SK-N-SH (cell line): Measurements from ENCODE around the gene WDR75. TPM values are rescaled to one million over a fixed set of nuclear protein-coding genes. Genes with fewer than 3 reads are reported as not detected.

Experiments
- CTCF ChIA-PET: fragments of 300-600, 350-600 bp; formaldehyde crosslinking; extraction: SDS; loops from one replicate; lab custom pipeline; 2021; lab: Yijun Ruan, JAX
- POLR2A ChIA-PET: fragments of 350-600 bp; sonication (Branson Sonifier 250); formaldehyde crosslinking; extraction: SDS; loops from one replicate; lab custom pipeline; 2020; ENCODE audit warnings: antibody characterized with exemption, inconsistent platforms; lab: Yijun Ruan, JAX
- DNase-seq: peaks from one replicate; pipeline ENCODE4 v3.0.0; 2012
- H2AFZ ChIP-seq: fragments of 200-600 bp; sonication (generic); 2 replicates; pipeline ENCODE4 v1.8.1; 2016; ENCODE audit warnings: antibody characterized with exemption, mild to moderate bottlenecking, low read depth
- H3F3A ChIP-seq: fragments of 200-600 bp; sonication (generic); replicated peaks from 2 replicates; pipeline ENCODE3; 2016; ENCODE audit warnings: antibody characterized with exemption, mild to moderate bottlenecking; ENCODE audit not compliant: insufficient read depth
- H3K27ac ChIP-seq, 2 experiments: fragments of 200-500 bp in 1 of 2; fragments of 200-600 bp in 1 of 2; sonication (Bioruptor generic) in 1 of 2; sonication (generic), shearing (Covaris generic) in 1 of 2; 2 replicates each; pipeline versions ENCODE4 v1.5.1 to v1.6.1; 2014 to 2016; ENCODE audit warnings: low read depth in 2 of 2, inconsistent platforms in 1 of 2, low read length in 1 of 2, mild to moderate bottlenecking in 1 of 2, mixed read lengths in 1 of 2
- H3K27me3 ChIP-seq: fragments of 200-600 bp; sonication (generic), shearing (Covaris generic); 2 replicates; pipeline ENCODE4 v1.6.1; 2016; ENCODE audit warnings: mixed run types; ENCODE audit not compliant: insufficient read depth
- H3K36me3 ChIP-seq, 2 experiments: fragments of 200-500 bp in 1 of 2; fragments of 200-600 bp in 1 of 2; sonication (Bioruptor generic) in 1 of 2; sonication (generic) in 1 of 2; replicated peaks in 1 of 2; 2 replicates each; pipeline versions ENCODE3 to v1.5.1; 2014 to 2016; ENCODE audit warnings: low read length in 1 of 2, mild to moderate bottlenecking in 1 of 2; ENCODE audit not compliant: insufficient read depth in 2 of 2, control insufficient read depth in 1 of 2
- H3K4me1 ChIP-seq, 2 experiments: fragments of 200-500 bp in 1 of 2; fragments of 200-600 bp in 1 of 2; sonication (Bioruptor generic) in 1 of 2; sonication (generic), shearing (Covaris generic) in 1 of 2; 2 replicates each; pipeline versions ENCODE4 v1.5.1 to v1.6.1; 2014 to 2016; ENCODE audit warnings: low read depth in 1 of 2, low read length in 1 of 2, mixed run types in 1 of 2; ENCODE audit not compliant: insufficient read depth in 2 of 2, control insufficient read depth in 1 of 2
- H3K4me2 ChIP-seq: fragments of 200-600 bp; sonication (generic), shearing (Covaris generic); 2 replicates; pipeline ENCODE4 v1.6.1; 2017; ENCODE audit warnings: mixed run types
- H3K4me3 ChIP-seq, 2 experiments: fragments of 200-500 bp in 1 of 2; fragments of 200-600 bp in 1 of 2; sonication (Bioruptor generic) in 1 of 2; sonication (generic), shearing (Covaris generic) in 1 of 2; 2 replicates each; pipeline versions ENCODE4 v1.5.1 to v1.8.1; 2014 to 2016; ENCODE audit warnings: low read depth in 2 of 2, inconsistent platforms in 1 of 2, low read length in 1 of 2, mild to moderate bottlenecking in 1 of 2, mixed read lengths in 1 of 2, moderate library complexity in 1 of 2
- H3K79me2 ChIP-seq: fragments of 200-600 bp; sonication (generic); 2 replicates; pipeline ENCODE4 v1.8.1; 2017; ENCODE audit warnings: mild to moderate bottlenecking; ENCODE audit not compliant: insufficient read depth
- H3K9ac ChIP-seq: fragments of 200-600 bp; sonication (generic); 2 replicates; pipeline ENCODE4 v1.6.1; 2017; ENCODE audit warnings: mixed run types
- H3K9me2 ChIP-seq: fragments of 200-600 bp; sonication (generic); 2 replicates; pipeline ENCODE4 v1.6.1; 2017; ENCODE audit warnings: mixed run types
- H3K9me3 ChIP-seq: fragments of 200-600 bp; sonication (generic); 2 replicates; pipeline ENCODE4 v1.6.1; 2017; ENCODE audit warnings: mixed run types, mild to moderate bottlenecking, moderate library complexity
- H4K20me1 ChIP-seq: fragments of 200-600 bp; sonication (generic); 2 replicates; pipeline ENCODE4 v1.6.1; 2017; ENCODE audit warnings: mild to moderate bottlenecking, mixed run types; ENCODE audit not compliant: insufficient read depth
- CHD2 ChIP-seq: fragments of 150-350 bp; IDR thresholded peaks from 2 replicates; pipeline ENCODE4 v1.6.1; 2018; ENCODE audit warnings: low read length; ENCODE audit not compliant: partially characterized antibody
- ELF1 ChIP-seq: IDR thresholded peaks from 2 replicates; pipeline ENCODE4 v1.4.0; 2012
- EP300 ChIP-seq, 2 experiments: IDR thresholded peaks; 2 replicates each; pipeline versions ENCODE4 v1.4.0 to v1.6.1; 2012; ENCODE audit warnings: borderline replicate concordance in 1 of 2, low read depth in 1 of 2, low read length in 1 of 2
- FOXJ3 ChIP-seq: sonication (generic); formaldehyde crosslinking; IDR thresholded peaks from 2 replicates; pipeline ENCODE4 v1.5.1; 2020; ENCODE audit warnings: mild to moderate bottlenecking, missing genetic modification reagents
- FOXM1 ChIP-seq: IDR thresholded peaks from 2 replicates; pipeline ENCODE4 v1.4.0; 2012; ENCODE audit warnings: low read depth, mild to moderate bottlenecking
- GABPA ChIP-seq: IDR thresholded peaks from 2 replicates; pipeline ENCODE4 v1.4.0; 2012; ENCODE audit warnings: low read depth, mild to moderate bottlenecking
- GATA2 ChIP-seq: sonication (generic); formaldehyde crosslinking; IDR thresholded peaks from 2 replicates; pipeline ENCODE4 v1.5.0; 2020; ENCODE audit warnings: mild to moderate bottlenecking, missing genetic modification reagents
- JUND ChIP-seq: IDR thresholded peaks from 2 replicates; pipeline ENCODE4 v1.4.0; 2012
- MEF2A ChIP-seq: IDR thresholded peaks from 2 replicates; pipeline ENCODE4 v1.4.0; 2012; ENCODE audit warnings: low read depth, borderline replicate concordance
- MXI1 ChIP-seq: IDR thresholded peaks from 2 replicates; pipeline ENCODE4 v1.6.1; 2012; ENCODE audit warnings: mild to moderate bottlenecking, low read depth, low read length, improper control_type of control experiment
- POLR2AphosphoS5 ChIP-seq: IDR thresholded peaks from 2 replicates; pipeline ENCODE4 v1.6.1; 2012; ENCODE audit warnings: low read depth, low read length
- REST ChIP-seq: IDR thresholded peaks from 2 replicates; pipeline ENCODE4 v1.6.1; 2012; ENCODE audit warnings: mild to moderate bottlenecking, low read depth, low read length, moderate library complexity
- RFX5 ChIP-seq: IDR thresholded peaks from 2 replicates; pipeline ENCODE4 v1.6.1; 2012; ENCODE audit warnings: mild to moderate bottlenecking, improper control_type of control experiment, low read length
- RXRA ChIP-seq: IDR thresholded peaks from 2 replicates; pipeline ENCODE4 v1.4.0; 2012; ENCODE audit warnings: low read depth, mild to moderate bottlenecking, borderline replicate concordance
- TCF12 ChIP-seq: IDR thresholded peaks from 2 replicates; pipeline ENCODE4 v1.4.0; 2012
- whole genome bisulfite sequencing: methylation state at CpG from one replicate; pipeline ENCODE4 v1.1.6; 2017; ENCODE audit warnings: low lambda C conversion rate; 5-methylcytosine and 5-hydroxymethylcytosine counted together
- polyA plus RNA-seq, 3 experiments: library from polyadenylated mRNA; depleted of rRNA; stranded (reverse); fragments of >200 nt; gene quantifications; 2 replicates each; pipeline ENCODE4 v1.2.3, GENCODE V29; 2012
- TF ChIP-seq, protein P1 (sequence below): fragments of 150-350 bp; IDR thresholded peaks from 2 replicates; pipeline ENCODE4 v1.6.1; 2017; ENCODE audit warnings: antibody characterized with exemption, low read length, low read depth, borderline replicate concordance
- TF ChIP-seq, protein P2 (sequence below): fragments of 150-350 bp; IDR thresholded peaks from 2 replicates; pipeline ENCODE4 v1.6.1; 2016; ENCODE audit warnings: mild to moderate bottlenecking, low read depth, low read length
- TF ChIP-seq, protein P3 (sequence below): IDR thresholded peaks from 2 replicates; pipeline ENCODE4; 2012
- TF ChIP-seq, protein P4 (sequence below): fragments of 200-600 bp; sonication (generic); IDR thresholded peaks from 2 replicates; pipeline ENCODE4 v1.6.1; 2017; ENCODE audit warnings: antibody characterized with exemption, mild to moderate bottlenecking, moderate library complexity

WDR75 gene
- polyA plus RNA-seq, 1 of the 3 experiments (the other 2 are of a cell fraction) = 25.6 TPM

DNA sequence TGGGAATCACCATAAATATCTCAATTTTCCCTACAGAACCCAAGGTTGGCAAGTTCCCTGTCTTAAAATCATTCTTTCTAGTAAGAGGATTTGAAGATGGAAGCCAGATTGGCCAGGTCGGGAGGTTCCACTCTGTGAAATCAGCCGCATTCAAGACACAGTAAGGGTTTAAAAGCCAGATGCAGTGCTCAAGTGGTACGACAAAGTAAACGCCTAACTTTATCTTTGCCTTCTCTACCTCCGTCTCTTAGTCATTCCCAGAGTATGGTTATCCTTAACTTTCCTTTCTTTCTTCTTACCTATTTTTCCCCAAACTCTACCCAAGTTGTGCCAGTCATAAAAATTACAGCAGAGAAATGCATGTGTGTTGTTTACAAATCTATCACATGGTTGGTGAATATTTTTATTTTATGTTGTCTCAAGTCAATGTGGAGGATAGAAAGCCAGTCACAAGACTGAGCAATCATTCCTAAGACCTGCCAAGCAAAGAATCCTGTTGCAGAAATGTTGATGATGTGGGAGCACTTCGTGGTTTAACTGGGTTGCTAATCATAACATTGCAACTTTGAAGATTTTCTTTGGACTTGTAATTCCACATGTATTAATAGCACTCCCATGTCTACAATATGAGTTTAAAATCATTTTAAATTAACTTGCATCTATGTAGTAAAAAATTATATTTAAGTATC is 76.7 kb downstream of the WDR75 start:
- Histone ChIP-seq H3K9me2 (no peaks in the 10 kb centered on the region), H3K9me3 (no peaks in the 10 kb centered on the region), H3K27ac (no peak overlapping the region), H3K4me1 (no peaks in the 10 kb centered on the region), H3K4me2 (no peak overlapping the region), H3K4me3 (no peak overlapping the region), H3K9ac (no peak overlapping the region), H3K79me2 (no peaks in the 10 kb centered on the region), H2AFZ (no peak overlapping the region; the same call in 1 of the 2 replicates), H3K36me3 (no peaks in the 10 kb centered on the region), H3K27me3 (no peaks in the 10 kb centered on the region), H3F3A (no peaks in the 10 kb centered on the region), H4K20me1 (no peaks in the 10 kb centered on the region)
- ChIA-PET CTCF (no interaction called here), POLR2A (no interaction called here)
- TF ChIP-seq GATA2 (no peak), MXI1 (no peak)
- TF ChIP-seq, protein P1, sequence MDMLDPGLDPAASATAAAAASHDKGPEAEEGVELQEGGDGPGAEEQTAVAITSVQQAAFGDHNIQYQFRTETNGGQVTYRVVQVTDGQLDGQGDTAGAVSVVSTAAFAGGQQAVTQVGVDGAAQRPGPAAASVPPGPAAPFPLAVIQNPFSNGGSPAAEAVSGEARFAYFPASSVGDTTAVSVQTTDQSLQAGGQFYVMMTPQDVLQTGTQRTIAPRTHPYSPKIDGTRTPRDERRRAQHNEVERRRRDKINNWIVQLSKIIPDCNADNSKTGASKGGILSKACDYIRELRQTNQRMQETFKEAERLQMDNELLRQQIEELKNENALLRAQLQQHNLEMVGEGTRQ = no peak
- TF ChIP-seq, protein P2, sequence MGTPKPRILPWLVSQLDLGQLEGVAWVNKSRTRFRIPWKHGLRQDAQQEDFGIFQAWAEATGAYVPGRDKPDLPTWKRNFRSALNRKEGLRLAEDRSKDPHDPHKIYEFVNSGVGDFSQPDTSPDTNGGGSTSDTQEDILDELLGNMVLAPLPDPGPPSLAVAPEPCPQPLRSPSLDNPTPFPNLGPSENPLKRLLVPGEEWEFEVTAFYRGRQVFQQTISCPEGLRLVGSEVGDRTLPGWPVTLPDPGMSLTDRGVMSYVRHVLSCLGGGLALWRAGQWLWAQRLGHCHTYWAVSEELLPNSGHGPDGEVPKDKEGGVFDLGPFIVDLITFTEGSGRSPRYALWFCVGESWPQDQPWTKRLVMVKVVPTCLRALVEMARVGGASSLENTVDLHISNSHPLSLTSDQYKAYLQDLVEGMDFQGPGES = no peak
- 88% methylated on average over 6 of the region's 6 CpGs for WGBS
- DNase-seq = no peak

DNA sequence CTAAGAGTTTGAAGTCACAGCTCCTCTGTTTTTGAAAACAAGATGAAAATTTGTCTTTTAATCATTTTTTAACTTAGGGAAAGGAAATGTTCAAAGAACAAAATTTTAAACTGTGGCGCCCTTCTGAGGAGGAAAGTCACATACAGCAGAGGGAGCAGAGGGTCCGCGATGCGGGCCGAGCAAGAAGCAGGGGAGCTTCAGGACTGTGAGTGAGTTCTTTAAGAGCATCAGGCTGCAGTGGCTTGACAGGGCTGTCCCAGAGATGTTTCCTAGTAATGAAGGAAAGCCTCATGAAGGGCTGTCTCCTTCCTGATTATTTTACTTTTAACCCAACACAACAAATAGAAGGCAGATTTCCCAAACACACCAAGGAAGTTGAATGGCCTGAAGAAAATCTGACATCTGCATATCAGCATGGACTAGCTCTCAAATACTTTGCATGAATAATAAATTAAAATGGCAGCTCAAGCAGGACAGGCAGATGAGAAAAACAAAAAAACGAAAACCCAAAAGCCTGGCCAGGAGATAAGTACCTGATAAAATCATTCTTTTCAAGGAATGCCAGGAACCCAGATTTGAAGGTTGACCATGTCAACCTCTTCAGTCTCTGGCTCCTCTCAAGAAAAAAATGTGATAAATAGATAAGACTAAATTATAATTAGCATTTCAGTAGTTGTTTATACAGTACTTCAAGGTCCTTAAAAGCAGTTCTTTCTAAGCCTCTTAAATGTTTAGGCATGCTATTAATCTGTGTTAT is 78.5 kb downstream of the WDR75 start:
- Histone ChIP-seq H3K4me2 (no peak overlapping the region), H2AFZ (no peak overlapping the region), H4K20me1 (no peaks in the 10 kb centered on the region), H3K9me2 (no peaks in the 10 kb centered on the region), H3K9ac (no peak overlapping the region), H3K79me2 (no peaks in the 10 kb centered on the region), H3K9me3 (no peaks in the 10 kb centered on the region), H3K27me3 (no peaks in the 10 kb centered on the region), H3K4me1 (no peaks in the 10 kb centered on the region), H3K36me3 (no peaks in the 10 kb centered on the region), H3K27ac (no peak overlapping the region), H3K4me3 (no peak overlapping the region), H3F3A (no peaks in the 10 kb centered on the region)
- ChIA-PET CTCF (no interaction called here), POLR2A (no interaction called here)
- DNase-seq = no peak
- 84% methylated on average over 6 of the region's 6 CpGs for WGBS
- TF ChIP-seq, protein P3, sequence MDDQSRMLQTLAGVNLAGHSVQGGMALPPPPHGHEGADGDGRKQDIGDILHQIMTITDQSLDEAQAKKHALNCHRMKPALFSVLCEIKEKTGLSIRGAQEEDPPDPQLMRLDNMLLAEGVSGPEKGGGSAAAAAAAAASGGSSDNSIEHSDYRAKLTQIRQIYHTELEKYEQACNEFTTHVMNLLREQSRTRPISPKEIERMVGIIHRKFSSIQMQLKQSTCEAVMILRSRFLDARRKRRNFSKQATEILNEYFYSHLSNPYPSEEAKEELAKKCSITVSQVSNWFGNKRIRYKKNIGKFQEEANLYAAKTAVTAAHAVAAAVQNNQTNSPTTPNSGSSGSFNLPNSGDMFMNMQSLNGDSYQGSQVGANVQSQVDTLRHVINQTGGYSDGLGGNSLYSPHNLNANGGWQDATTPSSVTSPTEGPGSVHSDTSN = no peak
- no peak for TF ChIP-seq REST
- TF ChIP-seq POLR2AphosphoS5 = no peak
- no peak for TF ChIP-seq RFX5
- no peak for TF ChIP-seq ELF1
- TF ChIP-seq EP300 (IDR thresholded peaks at IDR 0.05; ENCODE audit: borderline replicate concordance in 1 of 2, low read depth in 1 of 2, low read length in 1 of 2) = no peak
- no peak for TF ChIP-seq RXRA
- TF ChIP-seq GABPA = no peak
- no peak for TF ChIP-seq FOXM1
- no peak for TF ChIP-seq JUND
- TF ChIP-seq, protein P4, sequence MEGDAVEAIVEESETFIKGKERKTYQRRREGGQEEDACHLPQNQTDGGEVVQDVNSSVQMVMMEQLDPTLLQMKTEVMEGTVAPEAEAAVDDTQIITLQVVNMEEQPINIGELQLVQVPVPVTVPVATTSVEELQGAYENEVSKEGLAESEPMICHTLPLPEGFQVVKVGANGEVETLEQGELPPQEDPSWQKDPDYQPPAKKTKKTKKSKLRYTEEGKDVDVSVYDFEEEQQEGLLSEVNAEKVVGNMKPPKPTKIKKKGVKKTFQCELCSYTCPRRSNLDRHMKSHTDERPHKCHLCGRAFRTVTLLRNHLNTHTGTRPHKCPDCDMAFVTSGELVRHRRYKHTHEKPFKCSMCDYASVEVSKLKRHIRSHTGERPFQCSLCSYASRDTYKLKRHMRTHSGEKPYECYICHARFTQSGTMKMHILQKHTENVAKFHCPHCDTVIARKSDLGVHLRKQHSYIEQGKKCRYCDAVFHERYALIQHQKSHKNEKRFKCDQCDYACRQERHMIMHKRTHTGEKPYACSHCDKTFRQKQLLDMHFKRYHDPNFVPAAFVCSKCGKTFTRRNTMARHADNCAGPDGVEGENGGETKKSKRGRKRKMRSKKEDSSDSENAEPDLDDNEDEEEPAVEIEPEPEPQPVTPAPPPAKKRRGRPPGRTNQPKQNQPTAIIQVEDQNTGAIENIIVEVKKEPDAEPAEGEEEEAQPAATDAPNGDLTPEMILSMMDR = no peak
- TF ChIP-seq MXI1 = no peak
- TF ChIP-seq CHD2 = no peak
- TF ChIP-seq FOXJ3 (CRISPR knock-in tag) = no peak
- TF ChIP-seq MEF2A = no peak
- TF ChIP-seq TCF12 = no peak
